DMS79 (cell line): Measurements from ENCODE around the gene FAM90A1.
"Not testable (repeated sequence)": the region's sequence is repeated elsewhere in the genome, so short reads cannot be mapped to it uniquely, and the experiment has no call there.

Experiments used
- DNase-seq: peaks from one replicate; lab custom pipeline; 2025; lab: John Stamatoyannopoulos, UW

Gene FAM90A1

GRCh38 chr12:8233935-8234495, 6.6 kb upstream of the FAM90A1 start:
- not testable (repeated sequence) for DNase-seq

- not testable (repeated sequence) for DNase-seq
Measured at GRCh38 chr12:8233300-8233855, 6.0 kb upstream of the FAM90A1 start.

- not testable (repeated sequence) for DNase-seq
Measured at GRCh38 chr12:8231666-8232608, 4.5 kb upstream of the FAM90A1 start.

GRCh38 chr12:8231049-8231448, 3.6 kb upstream of the FAM90A1 start:
- not testable (repeated sequence) for DNase-seq

GRCh38 chr12:8229486-8229885, 2.1 kb upstream of the FAM90A1 start:
- not testable (repeated sequence) for DNase-seq

- not testable (repeated sequence) for DNase-seq
Measured at GRCh38 chr12:8228607-8229006, 1.2 kb upstream of the FAM90A1 start.

GRCh38 chr12:8227732-8228077, 287 bp upstream of the FAM90A1 start:
- DNase-seq = not testable (repeated sequence)

GRCh38 chr12:8226355-8226754, 1.1 kb downstream of the FAM90A1 start:
- DNase-seq = no peak

GRCh38 chr12:8224782-8225181, 2.6 kb downstream of the FAM90A1 start:
- not testable (repeated sequence) for DNase-seq

- DNase-seq = not testable (repeated sequence)
Measured at GRCh38 chr12:8223646-8224045, 3.8 kb downstream of the FAM90A1 start.

- not testable (repeated sequence) for DNase-seq
Measured at GRCh38 chr12:8222303-8222702, 5.1 kb downstream of the FAM90A1 start.

GRCh38 chr12:8221844-8222243, 5.6 kb downstream of the FAM90A1 start:
- not testable (repeated sequence) for DNase-seq

- not testable (repeated sequence) for DNase-seq
Measured at GRCh38 chr12:8221375-8221774, 6.0 kb downstream of the FAM90A1 start.

- DNase-seq = not testable (repeated sequence)
Measured at GRCh38 chr12:8218711-8219382, 8.6 kb downstream of the FAM90A1 start.

- DNase-seq = not testable (repeated sequence)
Measured at GRCh38 chr12:8197685-8198308, 29.6 kb downstream of the FAM90A1 start.

- DNase-seq = not testable (repeated sequence)
Measured at GRCh38 chr12:8188088-8188487, 39.3 kb downstream of the FAM90A1 start.

- DNase-seq = not testable (repeated sequence)
Measured at GRCh38 chr12:8184206-8184605, 43.2 kb downstream of the FAM90A1 start.

GRCh38 chr12:8183346-8183745, 44.1 kb downstream of the FAM90A1 start:
- not testable (repeated sequence) for DNase-seq

- DNase-seq = not testable (repeated sequence)
Measured at GRCh38 chr12:8182923-8183322, 44.5 kb downstream of the FAM90A1 start.

GRCh38 chr12:8181271-8181670, 46.1 kb downstream of the FAM90A1 start:
- DNase-seq = not testable (repeated sequence)

- not testable (repeated sequence) for DNase-seq
Measured at GRCh38 chr12:8179989-8180585, 47.3 kb downstream of the FAM90A1 start.
